ENCODE results near the gene S100A2.

GRCh38 chr1:153610811-153611301, 45.2 kb upstream of the S100A2 start:
- no peak for TF ChIP-seq CTCF (IDR thresholded peaks at IDR 0.05)
- no peak for TF ChIP-seq POLR2A (IDR thresholded peaks at IDR 0.05)

Measured in tibial nerve (tissue), 3 donors.